Measurements from ENCODE around the gene CHST7.

The CHST7 gene

DNA sequence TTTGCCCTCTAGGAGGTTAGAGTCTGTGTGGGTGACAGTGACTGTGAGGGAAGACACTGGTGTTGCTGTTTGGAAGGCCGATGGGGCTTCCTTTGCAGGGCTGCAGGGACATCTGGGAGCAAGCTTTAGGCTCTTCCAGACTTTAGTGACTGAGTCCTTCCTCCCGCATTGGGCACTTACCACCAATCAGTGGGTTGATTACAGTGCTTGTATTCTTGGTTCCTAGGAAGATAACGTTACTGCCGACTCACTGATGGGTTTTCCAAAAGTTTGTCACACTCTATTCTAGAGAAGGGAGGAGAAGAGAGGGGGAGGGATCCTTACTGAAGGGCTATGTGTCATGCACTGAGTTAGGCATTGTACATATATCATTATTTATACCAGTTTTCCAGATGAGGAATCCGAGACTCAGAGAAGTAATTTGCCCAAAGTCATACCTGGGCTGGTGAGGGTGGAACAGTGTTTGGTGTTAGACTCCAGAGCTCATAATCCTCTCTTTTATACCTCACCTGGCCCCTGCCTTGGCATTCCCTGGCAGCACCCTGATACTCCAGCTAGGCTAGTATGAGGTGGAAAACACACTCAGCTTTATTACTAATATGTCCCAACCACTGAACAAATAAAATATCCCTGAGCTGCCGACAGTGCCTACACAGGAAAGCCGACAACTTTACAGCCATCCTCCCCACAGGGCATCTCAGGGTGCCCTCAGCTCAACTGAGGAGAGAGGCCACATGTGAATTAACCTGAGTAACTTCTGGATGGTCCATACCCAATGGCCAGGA is 3.8 kb downstream of the CHST7 start:
- Histone ChIP-seq H3K36me3 (ENCODE audit: insufficient read depth, low read length) (no peaks in the 10 kb centered on the region), H3K9me3 (ENCODE audit: insufficient read depth, low read length, severe bottlenecking) (no peaks in the 10 kb centered on the region), H4K20me1 (ENCODE audit: insufficient read depth, low read length) (no peaks in the 10 kb centered on the region), H3K27ac (ENCODE audit: low read length) (no peak overlapping the region), H3K4me3 (ENCODE audit: low read depth in 1 of 2, low read length in 2 of 2) (no peak overlapping the region), H3K4me1 (ENCODE audit: insufficient read depth, low read length) (peaks cover 29% of the 10 kb centered on the region), H3K9ac (ENCODE audit: low read depth, low read length) (no peak overlapping the region), H3K27me3 (ENCODE audit: insufficient read depth, low read length, poor library complexity) (no peaks in the 10 kb centered on the region), H2AFZ (ENCODE audit: low read depth, low read length) (no peak overlapping the region), H3K79me2 (ENCODE audit: insufficient read depth, low read length) (no peaks in the 10 kb centered on the region), H3K4me2 (ENCODE audit: insufficient read depth, low read length) (no peak overlapping the region)
- DNase-seq (no peak), ATAC-seq (ENCODE audit: insufficient read depth, low read depth) (no peak)
- TF ChIP-seq, protein P1, sequence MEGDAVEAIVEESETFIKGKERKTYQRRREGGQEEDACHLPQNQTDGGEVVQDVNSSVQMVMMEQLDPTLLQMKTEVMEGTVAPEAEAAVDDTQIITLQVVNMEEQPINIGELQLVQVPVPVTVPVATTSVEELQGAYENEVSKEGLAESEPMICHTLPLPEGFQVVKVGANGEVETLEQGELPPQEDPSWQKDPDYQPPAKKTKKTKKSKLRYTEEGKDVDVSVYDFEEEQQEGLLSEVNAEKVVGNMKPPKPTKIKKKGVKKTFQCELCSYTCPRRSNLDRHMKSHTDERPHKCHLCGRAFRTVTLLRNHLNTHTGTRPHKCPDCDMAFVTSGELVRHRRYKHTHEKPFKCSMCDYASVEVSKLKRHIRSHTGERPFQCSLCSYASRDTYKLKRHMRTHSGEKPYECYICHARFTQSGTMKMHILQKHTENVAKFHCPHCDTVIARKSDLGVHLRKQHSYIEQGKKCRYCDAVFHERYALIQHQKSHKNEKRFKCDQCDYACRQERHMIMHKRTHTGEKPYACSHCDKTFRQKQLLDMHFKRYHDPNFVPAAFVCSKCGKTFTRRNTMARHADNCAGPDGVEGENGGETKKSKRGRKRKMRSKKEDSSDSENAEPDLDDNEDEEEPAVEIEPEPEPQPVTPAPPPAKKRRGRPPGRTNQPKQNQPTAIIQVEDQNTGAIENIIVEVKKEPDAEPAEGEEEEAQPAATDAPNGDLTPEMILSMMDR (IDR thresholded peaks at IDR 0.05; ENCODE audit: borderline replicate concordance, extremely low read depth, low read length, poor library complexity, severe bottlenecking), result no peak
- no peak for TF ChIP-seq EZH2 (IDR thresholded peaks at IDR 0.05; ENCODE audit: borderline replicate concordance, low read depth, low read length, severe bottlenecking)

DNA sequence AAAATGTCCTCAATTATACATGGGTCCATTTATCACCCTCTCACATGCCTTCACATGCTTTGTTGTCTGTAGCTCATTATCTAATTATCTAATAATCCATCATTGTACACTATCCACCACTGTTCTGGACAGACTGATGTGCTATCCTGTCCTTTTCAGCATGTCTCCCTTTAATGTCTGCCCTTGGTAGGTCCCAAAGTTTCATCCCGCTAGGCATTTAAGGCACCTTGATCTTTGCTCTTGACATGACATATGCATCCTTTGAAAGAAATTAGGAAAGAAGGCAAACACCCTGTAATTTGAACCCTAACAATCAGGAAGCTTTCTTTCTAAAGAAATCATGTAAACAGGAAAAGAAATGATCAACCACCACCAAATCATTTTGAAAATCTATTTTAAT is 5.7 kb downstream of the CHST7 start:
- H3K9me3 ChIP-seq (ENCODE audit: insufficient read depth, low read length, severe bottlenecking), result no peaks in the 10 kb centered on the region
- no peaks in the 10 kb centered on the region for H3K79me2 ChIP-seq (ENCODE audit: insufficient read depth, low read length)
- no peaks in the 10 kb centered on the region for H3K27me3 ChIP-seq (ENCODE audit: insufficient read depth, low read length, poor library complexity)
- no peaks in the 10 kb centered on the region for H4K20me1 ChIP-seq (ENCODE audit: insufficient read depth, low read length)
- ATAC-seq (ENCODE audit: insufficient read depth, low read depth) (no peak), DNase-seq (no peak)
- peaks cover 16% of the 10 kb centered on the region for H3K4me1 ChIP-seq (ENCODE audit: insufficient read depth, low read length)
- H3K27ac ChIP-seq (ENCODE audit: low read length), result no peak overlapping the region
- H2AFZ ChIP-seq (ENCODE audit: low read depth, low read length), result no peak overlapping the region
- H3K9ac ChIP-seq (ENCODE audit: low read depth, low read length), result no peak overlapping the region
- H3K36me3 ChIP-seq (ENCODE audit: insufficient read depth, low read length), result no peaks in the 10 kb centered on the region
- H3K4me3 ChIP-seq (ENCODE audit: low read depth in 1 of 2, low read length in 2 of 2), result no peak overlapping the region
- TF ChIP-seq, protein P1 (IDR thresholded peaks at IDR 0.05; ENCODE audit: borderline replicate concordance, extremely low read depth, low read length, poor library complexity, severe bottlenecking), result no peak
- no peak for TF ChIP-seq EZH2 (IDR thresholded peaks at IDR 0.05; ENCODE audit: borderline replicate concordance, low read depth, low read length, severe bottlenecking)
- no peak overlapping the region for H3K4me2 ChIP-seq (ENCODE audit: insufficient read depth, low read length)

DNA sequence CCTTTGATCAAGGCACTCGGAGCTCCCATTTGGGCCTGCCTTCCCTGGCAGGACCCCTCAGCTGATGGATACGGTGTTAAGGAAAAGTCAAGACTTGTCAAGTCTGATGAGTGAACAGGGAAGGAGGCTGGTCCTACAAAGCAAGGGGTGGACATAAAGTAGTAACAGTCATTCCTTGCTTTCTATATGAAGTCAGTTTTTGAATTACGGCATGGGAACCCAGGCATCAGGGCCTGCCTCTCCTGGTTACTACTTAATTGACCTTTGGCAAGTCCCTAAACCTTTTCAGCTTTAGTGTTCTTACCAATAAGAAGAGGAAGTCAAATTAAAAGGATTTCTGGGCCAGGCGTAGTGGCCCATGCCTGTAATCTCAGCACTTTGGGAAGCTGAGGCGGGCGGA is 7.0 kb downstream of the CHST7 start:
- DNase-seq (no peak), ATAC-seq (ENCODE audit: insufficient read depth, low read depth) (no peak)
- no peaks in the 10 kb centered on the region for H3K9me3 ChIP-seq (ENCODE audit: insufficient read depth, low read length, severe bottlenecking)
- H3K27ac ChIP-seq (ENCODE audit: low read length), result no peak overlapping the region
- H3K79me2 ChIP-seq (ENCODE audit: insufficient read depth, low read length), result no peaks in the 10 kb centered on the region
- no peak overlapping the region for H3K9ac ChIP-seq (ENCODE audit: low read depth, low read length)
- TF ChIP-seq, protein P1 (IDR thresholded peaks at IDR 0.05; ENCODE audit: borderline replicate concordance, extremely low read depth, low read length, poor library complexity, severe bottlenecking), result no peak
- no peak for TF ChIP-seq EZH2 (IDR thresholded peaks at IDR 0.05; ENCODE audit: borderline replicate concordance, low read depth, low read length, severe bottlenecking)
- H2AFZ ChIP-seq (ENCODE audit: low read depth, low read length), result no peak overlapping the region
- H3K36me3 ChIP-seq (ENCODE audit: insufficient read depth, low read length), result no peaks in the 10 kb centered on the region
- H3K4me2 ChIP-seq (ENCODE audit: insufficient read depth, low read length), result no peak overlapping the region
- H4K20me1 ChIP-seq (ENCODE audit: insufficient read depth, low read length), result no peaks in the 10 kb centered on the region
- H3K4me1 ChIP-seq (ENCODE audit: insufficient read depth, low read length), result peaks cover 6% of the 10 kb centered on the region; the same call in 1 of the 2 replicates
- no peaks in the 10 kb centered on the region for H3K27me3 ChIP-seq (ENCODE audit: insufficient read depth, low read length, poor library complexity)
- H3K4me3 ChIP-seq (ENCODE audit: low read depth in 1 of 2, low read length in 2 of 2), result no peak overlapping the region

Data from DND-41 (cell line).